ENCODE measurements around the gene LBR. TPM values are rescaled to one million over a fixed set of nuclear protein-coding genes. Genes with fewer than 3 reads are reported as not detected.

LBR gene
- total RNA-seq, 3 donors from 2014 or later (not counting 1 experiment from before 2014, with no cell fraction given): 161 to 179 (median 178) TPM

- intact Hi-C loops (cut with micrococcal nuclease): no loop called here
- H3K4me3 Mint-ChIP-seq: no peak overlapping the region
- no peak for ATAC-seq
- H3K9me3 Mint-ChIP-seq: no peaks in the 10 kb centered on the region
- DNase-seq: no peak
- Histone ChIP-seq H3K9me3 (ENCODE audit: control insufficient read depth, insufficient read depth, low read length) (no peaks in the 10 kb centered on the region), H3K4me1 (ENCODE audit: control insufficient read depth, insufficient read depth, low read length) (no peaks in the 10 kb centered on the region), H3K36me3 (ENCODE audit: control insufficient read depth, insufficient read depth, low read length) (no peaks in the 10 kb centered on the region), H3K27me3 (ENCODE audit: control insufficient read depth, insufficient read depth, low read length) (no peaks in the 10 kb centered on the region), H3K27ac (ENCODE audit: low read length) (no peak overlapping the region), H3K4me3 (ENCODE audit: low read length) (no peak overlapping the region)
- H3K4me1 Mint-ChIP-seq: peaks cover 5 to 7% of the 10 kb centered on the region in 2 donors
- no peak for TF ChIP-seq CTCF (IDR thresholded peaks at IDR 0.05)
- no peaks in the 10 kb centered on the region for H3K27me3 Mint-ChIP-seq (ENCODE audit: low read depth in 2 of 2)
- no peak overlapping the region for H3K27ac Mint-ChIP-seq
- WGBS (ENCODE audit: insufficient coverage): 95% methylated on average over 1 of the region's 1 CpG
- H3K36me3 Mint-ChIP-seq: no peaks in the 10 kb centered on the region
These were observed 47.1 kb downstream of the LBR start for GRCh38 chr1:225380691-225381090.

- Mint-ChIP-seq H3K27ac (no peak overlapping the region), H3K4me3 (no peak overlapping the region), H3K27me3 (ENCODE audit: low read depth in 2 of 2) (no peaks in the 10 kb centered on the region), H3K9me3 (no peaks in the 10 kb centered on the region), H3K36me3 (no peaks in the 10 kb centered on the region), H3K4me1 (peaks cover 5 to 7% of the 10 kb centered on the region in 2 donors)
- no peak for DNase-seq
- intact Hi-C loops (cut with micrococcal nuclease): no loop called here
- no peaks in the 10 kb centered on the region for H3K36me3 ChIP-seq (ENCODE audit: control insufficient read depth, insufficient read depth, low read length)
- no peaks in the 10 kb centered on the region for H3K4me1 ChIP-seq (ENCODE audit: control insufficient read depth, insufficient read depth, low read length)
- ATAC-seq: no peak
- H3K27ac ChIP-seq (ENCODE audit: low read length): no peak overlapping the region
- H3K27me3 ChIP-seq (ENCODE audit: control insufficient read depth, insufficient read depth, low read length): no peaks in the 10 kb centered on the region
- 94% methylated on average over 9 of the region's 10 CpGs for WGBS (ENCODE audit: insufficient coverage)
- H3K4me3 ChIP-seq (ENCODE audit: low read length): no peak overlapping the region
- H3K9me3 ChIP-seq (ENCODE audit: control insufficient read depth, insufficient read depth, low read length): no peaks in the 10 kb centered on the region
- no peak for TF ChIP-seq CTCF (IDR thresholded peaks at IDR 0.05)
These were observed 49.0 kb downstream of the LBR start for GRCh38 chr1:225378880-225379279.

GRCh38 chr1:225374996-225375395 is 52.8 kb downstream of the LBR start:
- H3K4me3 ChIP-seq (ENCODE audit: low read length): no peak overlapping the region
- H3K9me3 Mint-ChIP-seq: no peaks in the 10 kb centered on the region
- H3K36me3 ChIP-seq (ENCODE audit: control insufficient read depth, insufficient read depth, low read length): no peaks in the 10 kb centered on the region
- no peaks in the 10 kb centered on the region for H3K9me3 ChIP-seq (ENCODE audit: control insufficient read depth, insufficient read depth, low read length)
- peaks cover 2 to 3% of the 10 kb centered on the region in 2 donors for H3K4me1 Mint-ChIP-seq
- no peak overlapping the region for H3K27ac ChIP-seq (ENCODE audit: low read length)
- H3K27me3 ChIP-seq (ENCODE audit: control insufficient read depth, insufficient read depth, low read length): no peaks in the 10 kb centered on the region
- ATAC-seq (no peak), DNase-seq (no peak)
- intact Hi-C loops (cut with micrococcal nuclease): no loop called here
- no peak overlapping the region for H3K27ac Mint-ChIP-seq
- TF ChIP-seq CTCF (IDR thresholded peaks at IDR 0.05): no peak
- H3K36me3 Mint-ChIP-seq: no peaks in the 10 kb centered on the region
- 96% methylated on average over 4 of the region's 4 CpGs for WGBS (ENCODE audit: insufficient coverage)
- H3K27me3 Mint-ChIP-seq (ENCODE audit: low read depth in 2 of 2): no peaks in the 10 kb centered on the region
- H3K4me3 Mint-ChIP-seq: no peak overlapping the region
- H3K4me1 ChIP-seq (ENCODE audit: control insufficient read depth, insufficient read depth, low read length): no peaks in the 10 kb centered on the region

GRCh38 chr1:225373155-225373554 is 54.7 kb downstream of the LBR start:
- H3K27ac Mint-ChIP-seq: no peak overlapping the region
- H3K4me1 Mint-ChIP-seq: no peaks in the 10 kb centered on the region
- H3K4me3 ChIP-seq (ENCODE audit: low read length): no peak overlapping the region
- no peaks in the 10 kb centered on the region for H3K9me3 Mint-ChIP-seq
- intact Hi-C loops (cut with micrococcal nuclease): no loop called here
- H3K4me3 Mint-ChIP-seq: no peak overlapping the region
- H3K27ac ChIP-seq (ENCODE audit: low read length): no peak overlapping the region
- H3K4me1 ChIP-seq (ENCODE audit: control insufficient read depth, insufficient read depth, low read length): no peaks in the 10 kb centered on the region
- no peaks in the 10 kb centered on the region for H3K36me3 ChIP-seq (ENCODE audit: control insufficient read depth, insufficient read depth, low read length)
- ATAC-seq (no peak), DNase-seq (no peak)
- WGBS (ENCODE audit: insufficient coverage): 90% methylated on average over 21 of the region's 21 CpGs
- no peaks in the 10 kb centered on the region for H3K27me3 Mint-ChIP-seq (ENCODE audit: low read depth in 2 of 2)
- H3K27me3 ChIP-seq (ENCODE audit: control insufficient read depth, insufficient read depth, low read length): no peaks in the 10 kb centered on the region
- no peak for TF ChIP-seq CTCF (IDR thresholded peaks at IDR 0.05)
- H3K36me3 Mint-ChIP-seq: no peaks in the 10 kb centered on the region
- H3K9me3 ChIP-seq (ENCODE audit: control insufficient read depth, insufficient read depth, low read length): no peaks in the 10 kb centered on the region

Measured in natural killer cell (primary cell).